Cardiac fibroblast (primary cell): ENCODE measurements around the gene L3MBTL1.

Source experiments
- DNase-seq, 2 donors: peaks; one replicate each; pipeline versions ENCODE4 v3.0.0 to v3.0.0-alpha.2; 2010; ENCODE audit warnings: low read depth in 2 of 2
- H3K4me3 ChIP-seq, 2 donors: replicated peaks in 1 of 2; 1 replicate in 1 of 2; 2 replicates in 1 of 2; pipeline ENCODE4 v1.5.1; 2011; ENCODE audit warnings: low read depth in 2 of 2, low read length in 2 of 2, mild to moderate bottlenecking in 2 of 2, moderate library complexity in 1 of 2
- CTCF ChIP-seq: IDR thresholded peaks from one replicate; pipeline ENCODE4 v1.5.1; 2011; ENCODE audit warnings: low read depth, mild to moderate bottlenecking, low read length, inconsistent platforms

Gene L3MBTL1

GRCh38 chr20:43554369-43554768, 46.9 kb downstream of the L3MBTL1 start:
- no peak for TF ChIP-seq CTCF
- DNase-seq = peak in 1 of 2 donors; percentile 15

DNA sequence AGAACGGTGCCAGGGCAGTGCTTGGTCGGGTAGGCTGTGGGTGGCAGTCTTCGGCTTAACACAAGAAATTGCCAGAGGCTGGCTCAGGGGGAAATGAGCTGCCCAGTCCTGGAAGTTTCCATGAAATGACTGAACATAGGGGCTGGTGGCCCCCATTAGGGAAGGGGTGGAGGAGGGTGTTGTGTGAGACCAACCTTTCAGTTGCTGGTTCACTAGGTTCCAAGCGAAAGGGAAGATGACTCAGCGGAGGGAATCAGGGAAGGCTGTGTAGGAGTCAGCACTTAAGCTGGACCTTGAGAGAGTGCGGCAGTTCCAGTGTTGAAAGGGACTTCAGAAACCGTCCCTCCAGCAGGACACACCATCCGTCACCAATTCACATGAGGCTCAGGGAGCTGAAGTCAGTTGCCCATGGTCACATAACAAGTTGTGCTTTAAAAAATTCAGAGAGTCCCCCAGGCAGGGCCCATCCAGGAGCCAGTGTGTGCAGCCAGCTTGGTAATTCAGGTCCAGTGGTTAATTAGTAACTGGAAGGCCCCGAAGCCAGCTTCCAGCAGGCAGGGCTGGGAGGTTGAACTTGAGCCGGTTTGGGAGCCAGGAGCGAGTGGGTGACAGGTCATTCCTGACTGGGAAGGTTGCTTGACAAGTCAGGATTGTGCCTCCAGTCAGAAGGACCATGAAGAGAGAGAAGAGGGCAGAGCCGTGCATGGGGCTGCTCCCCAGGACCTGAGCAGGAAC, 51.1 kb downstream of the L3MBTL1 start, which contains the start of gene SGK2:
SGK2 (plus strand) TSS at position 616 of the 735 bp plus-strand sequence. CDS start 7,469 bp downstream, outside the sequence.
- DNase-seq = peak; percentile 45 to 53
- TF ChIP-seq CTCF = no peak
- H3K4me3 ChIP-seq = no peak within 1 kb of the TSS

More at GRCh38 chr20:43554369-43554768, 46.9 kb downstream of the L3MBTL1 start:
- H3K4me3 ChIP-seq = no peak overlapping the region

DNA sequence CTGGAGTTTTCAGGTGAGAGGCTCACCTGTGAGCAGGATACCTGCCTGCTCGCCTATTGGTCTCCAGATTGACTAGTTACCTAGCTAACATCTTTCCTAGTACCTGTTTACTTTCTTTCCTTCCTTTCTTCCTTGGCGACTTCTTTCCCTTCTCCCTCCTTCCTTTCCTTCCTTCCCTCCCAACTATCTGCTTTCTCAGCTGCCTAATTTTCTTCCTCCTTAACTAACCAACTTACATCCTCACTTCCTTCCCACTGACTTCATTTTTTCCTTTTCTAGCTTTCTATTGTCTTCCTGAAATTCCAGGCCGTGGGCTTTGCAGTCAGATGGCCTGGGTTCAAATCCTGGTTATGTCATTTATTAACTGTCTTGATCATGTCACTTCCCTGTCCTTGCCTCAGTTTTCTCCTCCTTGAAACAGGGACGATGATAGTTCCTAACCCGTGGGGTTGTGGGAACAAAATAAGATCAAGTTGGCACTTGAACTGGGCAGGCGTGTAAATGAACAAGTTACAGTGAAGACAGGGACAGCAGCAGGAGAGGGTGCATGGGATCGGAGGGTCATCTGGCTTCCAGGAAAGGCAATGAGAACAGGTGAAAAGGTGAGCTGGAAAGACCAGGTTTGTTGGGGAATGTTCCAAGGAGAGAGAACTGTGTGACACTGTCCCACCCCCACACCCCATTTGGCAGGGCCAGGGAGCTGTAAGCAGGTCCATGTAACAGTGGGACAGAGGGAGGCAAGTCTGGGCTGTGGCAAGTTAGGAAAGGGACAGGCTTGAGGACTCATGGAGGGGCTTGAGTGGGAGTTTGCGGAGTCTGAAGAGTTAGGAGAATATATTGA, 51.9 kb downstream of the L3MBTL1 start:
- H3K4me3 ChIP-seq = no peak overlapping the region
- TF ChIP-seq CTCF = no peak
- no peak for DNase-seq

DNA sequence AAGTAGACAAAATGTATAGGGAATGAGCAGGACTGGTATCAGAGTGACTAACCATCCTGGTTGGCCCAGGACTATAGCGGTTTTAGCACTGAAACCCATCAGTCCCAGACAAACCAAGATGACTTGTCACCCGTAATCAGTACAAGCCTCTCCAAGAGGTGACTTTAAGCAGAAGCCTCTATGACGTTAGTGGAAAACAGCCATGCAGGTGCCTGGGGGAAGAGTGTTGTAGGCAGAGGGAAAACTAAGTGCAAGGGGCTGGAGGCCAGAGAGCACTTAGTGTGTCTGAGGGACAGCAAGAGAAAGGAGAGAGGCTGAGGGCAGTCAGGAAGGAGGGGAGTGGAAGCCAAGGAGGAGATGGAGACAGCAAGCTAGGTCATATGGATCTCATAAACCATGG, 53.5 kb downstream of the L3MBTL1 start:
- no peak overlapping the region for H3K4me3 ChIP-seq
- TF ChIP-seq CTCF = no peak
- DNase-seq = no peak

DNA sequence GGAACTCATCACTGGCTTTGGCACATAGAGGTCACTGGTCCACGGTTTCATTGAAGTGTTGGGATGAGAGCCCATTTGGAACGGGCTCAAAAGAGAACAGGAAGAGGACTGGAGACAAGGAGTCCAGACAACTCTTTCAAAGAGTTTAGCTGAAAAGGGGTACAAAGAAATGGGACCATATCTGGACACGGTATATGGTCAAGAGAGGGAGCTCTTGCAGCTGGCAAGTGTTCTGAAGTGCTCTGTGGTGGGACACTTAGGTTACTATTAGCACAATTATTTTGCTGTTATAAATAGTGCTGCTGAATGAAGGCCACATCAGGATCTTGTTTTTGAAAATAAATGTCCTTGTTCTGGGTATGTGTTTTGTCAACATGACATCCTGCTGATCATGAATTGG, 55.9 kb downstream of the L3MBTL1 start:
- H3K4me3 ChIP-seq = no peak overlapping the region
- DNase-seq = peak; percentile 29 to 48
- TF ChIP-seq CTCF = peak; percentile 16

DNA sequence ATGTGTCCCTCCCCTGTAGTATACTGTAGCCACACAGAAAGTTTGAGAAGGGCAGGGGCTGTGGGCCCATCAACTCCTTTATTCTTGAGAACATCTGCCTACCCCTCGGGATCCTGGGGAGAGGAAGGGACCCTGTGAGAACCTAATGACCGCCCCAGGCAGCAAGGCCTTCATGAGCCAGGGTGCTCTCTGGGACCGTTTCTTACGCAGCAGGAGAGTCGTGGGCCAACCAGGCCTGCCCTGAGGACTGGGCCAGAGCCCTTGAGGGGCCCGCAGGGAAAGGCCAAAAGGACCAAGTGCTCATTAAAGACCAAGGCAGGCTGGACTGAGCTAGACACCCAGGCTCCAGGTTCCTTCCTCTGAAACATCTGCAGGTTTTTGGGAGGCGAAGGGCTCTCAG, 56.5 kb downstream of the L3MBTL1 start:
- no peak for TF ChIP-seq CTCF
- no peak overlapping the region for H3K4me3 ChIP-seq
- no peak for DNase-seq
